Lower lobe of right lung (tissue), 2 donors: ENCODE results near the gene FSD1L. TPM values are rescaled to one million over a fixed set of nuclear protein-coding genes. Genes with fewer than 3 reads are reported as not detected.

ENCODE experiments used
- ATAC-seq, 2 donors: fragments of 200-7000 bp; cut with Tn5 transposase; one replicate each; pipeline ENCODE4 v1.9.1; 2020 to 2022; ENCODE audit warnings: mild to moderate bottlenecking in 2 of 2, moderate library complexity in 2 of 2
- DNase-seq: peaks from one replicate; pipeline ENCODE4 v3.0.0-alpha.2; 2020
- H3K27ac ChIP-seq: fragments of 200-600 bp; one replicate; pipeline ENCODE4 v1.8.0; 2022
- H3K27me3 ChIP-seq: fragments of 200-600 bp; one replicate; pipeline ENCODE4 v1.8.0; 2022; ENCODE audit warnings: low read depth
- H3K36me3 ChIP-seq: fragments of 200-600 bp; one replicate; pipeline ENCODE4 v1.8.0; 2022; ENCODE audit warnings: mild to moderate bottlenecking
- H3K4me1 ChIP-seq: fragments of 200-600 bp; one replicate; pipeline ENCODE4 v1.8.0; 2022
- H3K4me3 ChIP-seq: fragments of 200-600 bp; one replicate; pipeline ENCODE4 v1.8.0; 2022; ENCODE audit warnings: mild to moderate bottlenecking
- H3K9me3 ChIP-seq: fragments of 200-600 bp; one replicate; pipeline ENCODE4 v1.8.0; 2022
- CTCF ChIP-seq: fragments of 200-600 bp; IDR thresholded peaks from one replicate; pipeline ENCODE4 v1.8.0; 2022; ENCODE audit warnings: antibody characterized with exemption, mild to moderate bottlenecking
- intact Hi-C: fragments of 100-400 bp; cut with DNase I; formaldehyde crosslinking; loops from one replicate; pipeline ENCODE4 v1.11.0; 2022
- total RNA-seq: library from RNA; stranded (reverse); fragmentation: NEBNext Ultra II Directional; extraction: Animal tissue kit (Norgen Biotek cat#: 25700); gene quantifications from one replicate; pipeline ENCODE4 v1.2.1, GENCODE V29; 2021
- donor health status: DM: no; HTN: yes; CAD: no; lungs with severe emphysema.

Gene FSD1L
- total RNA-seq, 1 donor from 2014 or later: 7.2 TPM

GRCh38 chr9:105455836-105456475 lies 8.1 kb downstream of the FSD1L start:
- no peaks in the 10 kb centered on the region for H3K36me3 ChIP-seq
- no peak for DNase-seq
- no peaks in the 10 kb centered on the region for H3K9me3 ChIP-seq
- no peaks in the 10 kb centered on the region for H3K4me1 ChIP-seq
- no peaks in the 10 kb centered on the region for H3K27me3 ChIP-seq
- no peak for TF ChIP-seq CTCF
- intact Hi-C loops: no loop called here
- H3K4me3 ChIP-seq: no peak overlapping the region
- ATAC-seq: no peak
- H3K27ac ChIP-seq: no peak overlapping the region

- no peak for DNase-seq
- no peak overlapping the region for H3K4me3 ChIP-seq
- intact Hi-C loops: no loop called here
Observed at GRCh38 chr9:105457560-105458294, 9.9 kb downstream of the FSD1L start.

GRCh38 chr9:105458404-105458803 lies 10.6 kb downstream of the FSD1L start:
- DNase-seq: no peak

More at GRCh38 chr9:105457560-105458294, 9.9 kb downstream of the FSD1L start:
- H3K9me3 ChIP-seq: no peaks in the 10 kb centered on the region
- peak; percentile 51 to 73 for ATAC-seq
- TF ChIP-seq CTCF: no peak
- no peak overlapping the region for H3K27ac ChIP-seq
- no peaks in the 10 kb centered on the region for H3K27me3 ChIP-seq
- no peaks in the 10 kb centered on the region for H3K4me1 ChIP-seq
- no peaks in the 10 kb centered on the region for H3K36me3 ChIP-seq

GRCh38 chr9:105459336-105459735 lies 11.5 kb downstream of the FSD1L start:
- no peaks in the 10 kb centered on the region for H3K9me3 ChIP-seq
- TF ChIP-seq CTCF: no peak
- no peak overlapping the region for H3K4me3 ChIP-seq
- no peaks in the 10 kb centered on the region for H3K27me3 ChIP-seq
- H3K36me3 ChIP-seq: no peaks in the 10 kb centered on the region
- no peak overlapping the region for H3K27ac ChIP-seq
- DNase-seq (no peak), ATAC-seq (no peak)
- no peaks in the 10 kb centered on the region for H3K4me1 ChIP-seq
- intact Hi-C loops: no loop called here

More at GRCh38 chr9:105458404-105458803, 10.6 kb downstream of the FSD1L start:
- Histone ChIP-seq H3K4me1 (no peaks in the 10 kb centered on the region), H3K27me3 (no peaks in the 10 kb centered on the region), H3K9me3 (no peaks in the 10 kb centered on the region), H3K4me3 (no peak overlapping the region), H3K36me3 (no peaks in the 10 kb centered on the region), H3K27ac (no peak overlapping the region)
- TF ChIP-seq CTCF: no peak
- intact Hi-C loops: no loop called here
- no peak for ATAC-seq

GRCh38 chr9:105466898-105467455 lies 19.1 kb downstream of the FSD1L start:
- peaks cover 33% of the 10 kb centered on the region for H3K36me3 ChIP-seq
- TF ChIP-seq CTCF: no peak
- no peak overlapping the region for H3K27ac ChIP-seq
- no peak overlapping the region for H3K4me3 ChIP-seq
- H3K4me1 ChIP-seq: no peaks in the 10 kb centered on the region
- ATAC-seq (no peak), DNase-seq (no peak)
- intact Hi-C loops: no loop called here
- H3K27me3 ChIP-seq: no peaks in the 10 kb centered on the region
- no peaks in the 10 kb centered on the region for H3K9me3 ChIP-seq
